GM12875 (cell line): ENCODE results near the gene IL10RB.
"Not testable (repeated sequence)": the region's sequence is repeated elsewhere in the genome, so short reads cannot be mapped to it uniquely, and the experiment has no call there.

Source experiments
- H3K4me3 ChIP-seq: one replicate; pipeline ENCODE4 v1.5.1; 2011; ENCODE audit warnings: low read depth, low read length, control low read depth
- TF ChIP-seq, protein P1 (sequence below): IDR thresholded peaks from 2 replicates; pipeline ENCODE4 v1.5.1; 2011; ENCODE audit warnings: low read depth, mild to moderate bottlenecking, control low read depth, inconsistent platforms, low read length, moderate library complexity, borderline replicate concordance; ENCODE audit not compliant: insufficient read depth

IL10RB gene

DNA sequence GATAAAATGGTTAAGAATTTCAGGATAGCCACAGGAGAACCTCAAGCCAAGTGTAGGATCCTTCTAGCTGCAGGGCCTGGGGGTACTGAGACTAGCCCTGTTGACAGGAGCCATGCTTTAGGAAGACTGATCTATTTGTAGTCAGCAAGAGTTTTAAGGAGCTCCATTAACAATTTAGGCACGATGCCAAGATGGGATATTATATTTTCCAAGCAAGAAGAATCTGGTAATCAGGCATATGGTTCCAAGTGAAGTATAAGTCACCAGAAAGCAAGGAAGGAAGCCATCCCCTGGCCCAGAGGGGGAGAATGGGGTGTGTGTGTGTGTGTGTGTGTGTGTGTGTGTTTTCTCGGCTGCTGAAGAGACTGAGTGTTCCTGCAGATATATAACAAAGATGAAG is 29.4 kb upstream of the IL10RB start:
- TF ChIP-seq, protein P1, sequence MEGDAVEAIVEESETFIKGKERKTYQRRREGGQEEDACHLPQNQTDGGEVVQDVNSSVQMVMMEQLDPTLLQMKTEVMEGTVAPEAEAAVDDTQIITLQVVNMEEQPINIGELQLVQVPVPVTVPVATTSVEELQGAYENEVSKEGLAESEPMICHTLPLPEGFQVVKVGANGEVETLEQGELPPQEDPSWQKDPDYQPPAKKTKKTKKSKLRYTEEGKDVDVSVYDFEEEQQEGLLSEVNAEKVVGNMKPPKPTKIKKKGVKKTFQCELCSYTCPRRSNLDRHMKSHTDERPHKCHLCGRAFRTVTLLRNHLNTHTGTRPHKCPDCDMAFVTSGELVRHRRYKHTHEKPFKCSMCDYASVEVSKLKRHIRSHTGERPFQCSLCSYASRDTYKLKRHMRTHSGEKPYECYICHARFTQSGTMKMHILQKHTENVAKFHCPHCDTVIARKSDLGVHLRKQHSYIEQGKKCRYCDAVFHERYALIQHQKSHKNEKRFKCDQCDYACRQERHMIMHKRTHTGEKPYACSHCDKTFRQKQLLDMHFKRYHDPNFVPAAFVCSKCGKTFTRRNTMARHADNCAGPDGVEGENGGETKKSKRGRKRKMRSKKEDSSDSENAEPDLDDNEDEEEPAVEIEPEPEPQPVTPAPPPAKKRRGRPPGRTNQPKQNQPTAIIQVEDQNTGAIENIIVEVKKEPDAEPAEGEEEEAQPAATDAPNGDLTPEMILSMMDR, result no peak
- no peak overlapping the region for H3K4me3 ChIP-seq

DNA sequence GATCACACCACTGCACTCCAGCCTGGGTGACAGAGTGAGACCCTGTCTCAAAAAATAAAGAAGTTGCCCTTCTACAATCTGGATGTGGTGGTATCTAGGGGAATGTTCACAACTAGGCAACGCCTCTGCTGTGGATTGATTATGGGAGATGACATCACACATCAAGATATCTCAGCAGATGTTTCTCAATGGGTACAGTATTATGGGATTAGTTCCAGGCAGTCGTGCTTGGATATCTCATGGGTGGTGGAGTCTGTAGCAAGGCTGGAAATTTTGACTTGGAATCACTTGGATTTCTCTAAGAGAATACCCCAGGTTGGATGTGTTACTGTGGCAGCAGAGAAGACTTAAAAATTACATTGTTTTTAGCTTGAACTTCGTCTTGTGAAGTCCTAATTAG is 28.7 kb upstream of the IL10RB start:
- H3K4me3 ChIP-seq, result no peak overlapping the region
- TF ChIP-seq, protein P1, result no peak

DNA sequence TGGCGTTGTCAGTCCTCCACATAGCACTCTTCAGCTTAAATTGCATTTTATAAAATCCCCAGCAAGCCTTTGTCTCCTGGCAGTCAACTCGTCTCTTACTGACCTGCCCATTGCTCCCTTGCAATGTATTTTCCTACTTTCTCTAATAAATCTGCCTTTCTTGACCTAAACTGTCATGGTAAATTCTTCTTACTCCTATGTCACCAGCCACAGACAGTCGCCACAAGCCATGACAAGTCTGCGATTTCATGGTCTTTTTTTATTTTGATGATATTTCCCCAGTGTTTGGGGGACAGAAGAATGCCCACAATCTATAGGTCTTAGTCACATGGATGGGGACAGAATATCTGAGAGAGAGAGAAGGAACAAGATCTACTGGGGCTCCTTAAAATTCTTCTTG is 28.0 kb upstream of the IL10RB start:
- TF ChIP-seq, protein P1, result no peak
- peak overlapping the region; percentile 16 for H3K4me3 ChIP-seq

DNA sequence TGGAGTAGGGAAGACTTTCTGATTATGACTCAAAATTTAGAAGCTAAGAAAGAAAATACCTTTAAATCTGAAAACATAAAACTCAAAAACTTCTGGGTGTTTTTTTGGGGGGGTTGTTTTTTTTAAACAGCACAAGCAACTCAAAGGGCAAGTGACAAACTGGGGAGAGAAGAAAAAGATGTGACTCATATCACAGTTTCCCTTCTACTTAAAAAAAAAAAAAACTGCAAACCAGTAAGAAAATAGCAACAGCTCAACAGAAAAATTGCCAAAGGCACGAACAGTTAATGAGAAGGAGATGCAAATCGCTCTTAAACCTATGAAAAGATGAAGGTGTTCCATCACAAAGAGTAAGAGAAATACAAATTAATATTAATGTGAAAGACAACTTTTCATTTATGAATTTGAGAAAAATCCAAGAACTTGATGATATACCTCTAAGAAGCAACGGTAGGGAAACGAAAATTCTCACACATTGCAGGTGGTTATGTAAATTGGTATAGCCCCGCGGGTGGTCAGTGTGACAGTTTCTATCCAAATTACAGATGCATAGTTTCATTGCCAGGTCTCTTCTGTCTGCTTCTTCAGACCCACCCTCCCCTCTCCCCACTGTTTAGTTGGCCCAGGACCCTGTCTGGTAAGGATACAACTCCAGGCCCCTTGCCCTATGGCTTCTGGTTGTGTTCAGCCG is 27.5 kb upstream of the IL10RB start:
- peak overlapping the region; percentile 12 for H3K4me3 ChIP-seq
- TF ChIP-seq, protein P1, result no peak

DNA sequence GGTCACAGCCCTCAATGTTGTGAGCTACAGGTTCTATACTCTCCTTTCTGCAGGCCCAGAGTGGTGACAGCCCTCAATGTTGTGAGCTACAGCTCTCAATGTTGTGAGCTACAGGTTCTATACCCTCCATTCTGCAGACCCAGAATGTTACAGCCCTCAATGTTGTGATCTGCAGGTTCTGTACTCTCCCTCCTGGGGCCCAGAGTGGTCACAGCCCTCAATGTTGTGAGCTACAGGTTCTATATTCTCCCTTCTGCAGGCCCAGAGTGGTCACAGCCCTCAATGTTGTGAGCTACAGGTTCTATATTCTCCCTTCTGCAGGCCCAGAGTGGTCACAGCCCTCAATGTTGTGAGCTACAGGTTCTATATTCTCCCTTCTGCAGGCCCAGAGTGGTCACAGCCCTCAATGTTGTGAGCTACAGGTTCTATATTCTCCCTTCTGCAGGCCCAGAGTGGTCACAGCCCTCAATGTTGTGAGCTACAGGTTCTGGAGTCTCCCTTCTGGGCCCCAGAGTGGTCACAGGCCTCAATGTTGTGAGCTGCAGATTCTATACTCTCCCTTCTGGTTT is 26.5 kb upstream of the IL10RB start:
- H3K4me3 ChIP-seq, result not testable (repeated sequence)

DNA sequence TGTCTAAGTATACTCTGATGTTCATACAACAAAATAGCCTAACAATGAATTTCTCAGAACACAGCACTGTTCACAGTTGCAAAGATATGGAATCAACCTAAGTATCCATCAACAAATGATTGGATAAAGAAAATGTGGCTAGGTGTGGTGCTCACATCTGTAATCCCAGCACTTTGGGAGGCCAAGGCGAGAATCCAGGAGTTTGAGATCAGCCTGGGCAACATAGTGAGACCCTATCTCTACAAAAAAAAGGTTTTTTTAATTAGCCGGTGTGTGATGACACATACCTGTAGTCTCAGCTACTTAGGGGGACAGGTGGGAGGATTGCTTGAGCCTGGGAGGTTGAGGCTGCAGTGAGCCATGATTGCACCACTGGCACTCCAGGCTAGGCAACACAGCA is 25.8 kb upstream of the IL10RB start:
- TF ChIP-seq, protein P1, result no peak
- H3K4me3 ChIP-seq, result no peak overlapping the region

DNA sequence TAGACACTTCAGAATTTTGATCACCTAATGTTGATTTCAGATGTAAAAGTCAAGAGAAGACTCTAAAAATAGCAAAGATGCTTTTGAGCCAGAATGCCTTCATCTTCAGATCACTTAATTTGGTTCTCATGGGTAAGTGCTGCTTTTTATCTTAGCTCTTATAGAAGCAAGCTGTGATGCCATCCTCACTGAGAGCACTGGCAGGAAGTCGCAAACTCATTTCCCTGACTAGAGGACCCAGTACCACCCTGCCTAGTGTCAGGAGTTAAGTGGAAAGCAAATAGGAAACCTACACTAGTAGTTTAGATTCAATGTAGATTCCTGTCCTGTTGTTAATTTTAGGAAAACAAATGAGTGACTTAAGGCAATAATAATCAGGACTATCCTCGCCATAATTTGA is 24.3 kb upstream of the IL10RB start:
- H3K4me3 ChIP-seq, result no peak overlapping the region
- TF ChIP-seq, protein P1, result no peak

DNA sequence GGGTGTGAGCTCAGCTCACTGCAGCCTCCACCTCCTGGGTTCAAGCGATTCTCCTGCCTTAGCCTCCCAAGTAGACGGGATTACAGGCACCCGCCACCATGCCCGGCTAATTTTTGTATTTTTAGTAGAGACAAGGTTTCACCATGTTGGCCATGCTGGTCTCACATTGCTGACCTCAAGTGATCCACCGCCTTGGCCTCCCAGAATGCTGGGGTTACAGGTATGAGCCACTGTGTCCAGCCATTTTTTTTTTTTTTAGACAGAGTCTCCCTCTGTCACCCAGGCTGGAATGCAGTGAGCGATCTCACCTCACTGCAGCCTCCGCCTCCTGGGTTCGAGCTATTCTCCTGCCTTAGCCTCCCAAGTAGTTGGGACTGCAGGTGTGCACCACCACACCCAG is 23.3 kb upstream of the IL10RB start:
- H3K4me3 ChIP-seq, result not testable (repeated sequence)
